ENCODE data around the gene CENPE.

The CENPE gene

DNA sequence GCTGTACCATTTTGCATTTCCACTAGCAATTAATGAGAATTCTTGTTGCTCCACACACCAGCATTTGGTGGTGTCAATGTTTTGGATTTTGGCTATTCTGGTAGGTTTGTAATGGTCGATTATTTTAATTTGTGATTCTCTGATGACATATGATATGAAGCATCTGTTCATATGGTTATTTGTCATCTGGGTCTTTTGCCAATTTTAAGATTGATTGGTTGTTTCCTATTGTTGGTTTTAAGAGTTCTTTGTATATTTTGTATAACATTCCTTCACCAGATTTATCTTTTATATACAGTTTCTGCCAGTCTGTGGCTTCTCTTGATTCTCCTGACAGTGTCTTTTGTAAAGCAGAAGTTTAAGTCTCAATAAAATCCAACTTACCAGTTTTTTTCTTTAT is 80.0 kb downstream of the CENPE start:
- no peak for DNase-seq

DNA sequence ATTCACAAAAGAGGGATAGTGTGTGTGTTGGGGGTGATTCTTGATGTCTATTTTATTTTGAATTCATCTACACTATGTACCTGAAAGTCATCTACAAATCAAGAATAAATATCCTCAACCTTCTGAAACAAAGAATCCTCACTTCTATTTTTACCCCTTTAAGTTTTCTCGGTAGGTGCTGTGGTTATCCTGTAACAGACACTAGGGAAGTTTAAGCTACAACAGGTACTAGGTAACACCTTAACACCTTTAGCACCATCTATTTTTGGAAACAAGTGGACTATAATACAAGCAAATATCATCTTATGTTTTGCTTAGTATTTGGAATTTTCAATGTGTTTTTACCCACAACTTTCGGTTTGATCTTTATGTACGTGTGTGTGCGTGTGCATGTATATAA is 86.5 kb downstream of the CENPE start:
- DNase-seq, result no peak

- no peak for DNase-seq
Measured at GRCh38 chr4:103108542-103108941, 89.6 kb downstream of the CENPE start.

GRCh38 chr4:103105558-103106356 is 92.4 kb downstream of the CENPE start:
- no peak for DNase-seq

GRCh38 chr4:103104886-103105285 is 93.3 kb downstream of the CENPE start:
- no peak for DNase-seq

DNA sequence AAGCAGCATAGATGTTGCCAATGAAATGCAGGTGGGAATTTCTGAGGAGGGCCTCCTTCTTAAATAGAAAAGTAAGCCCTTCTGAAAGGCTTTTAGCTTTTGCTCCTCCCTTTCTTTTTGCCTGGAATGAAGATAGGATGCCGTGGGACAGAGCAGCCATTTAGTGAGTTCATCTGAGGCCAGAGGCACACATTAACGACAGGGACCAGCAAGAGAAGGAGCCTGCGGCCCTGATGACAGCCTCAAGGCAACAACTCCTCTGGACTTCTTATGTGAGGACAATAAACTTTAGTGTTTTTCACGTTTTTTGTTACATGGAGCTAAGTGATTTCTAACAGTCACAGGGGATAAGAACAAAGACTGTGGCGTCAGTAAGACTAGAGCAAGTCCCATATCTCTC is 97.5 kb downstream of the CENPE start:
- DNase-seq, result no peak

DNA sequence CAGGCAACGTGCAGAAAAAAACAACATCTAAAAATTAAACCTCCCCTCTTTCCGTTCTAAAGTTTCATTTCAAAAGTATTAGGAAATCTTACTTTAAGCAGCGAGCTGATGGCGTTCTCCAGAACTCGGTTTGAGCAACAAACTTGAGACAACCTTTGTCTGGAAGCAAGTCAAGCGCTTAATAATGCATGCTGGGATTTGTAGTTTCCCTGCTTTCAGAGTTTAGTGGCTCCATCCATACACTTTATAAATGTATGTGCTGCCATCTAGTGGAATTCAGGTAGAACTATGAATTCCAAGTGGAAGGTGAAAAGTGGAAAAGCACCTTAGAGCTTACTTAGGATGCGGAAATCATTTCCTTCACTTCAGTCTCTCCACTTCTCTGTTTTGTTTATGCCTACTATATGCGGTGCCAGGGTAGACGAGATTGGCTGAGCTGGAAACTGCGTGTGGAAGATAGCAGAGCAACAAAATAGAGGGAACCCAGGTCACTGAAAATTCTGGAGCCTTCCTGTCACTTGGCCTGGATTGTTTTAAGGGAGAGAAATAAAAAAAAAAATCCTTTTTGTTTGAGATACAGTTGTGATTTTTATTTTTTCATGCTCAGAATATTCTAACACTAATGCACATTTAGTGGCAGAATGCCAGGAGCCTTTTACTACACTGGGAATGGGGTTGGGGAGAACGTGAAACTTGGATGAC is 98.3 kb downstream of the CENPE start, which contains the start of gene BDH2:
BDH2 (minus strand) TSS at position 144 of the 702 bp plus-strand sequence. CDS start 3,580 bp downstream, outside the sequence.
- DNase-seq, result peak; percentile 73

DNA sequence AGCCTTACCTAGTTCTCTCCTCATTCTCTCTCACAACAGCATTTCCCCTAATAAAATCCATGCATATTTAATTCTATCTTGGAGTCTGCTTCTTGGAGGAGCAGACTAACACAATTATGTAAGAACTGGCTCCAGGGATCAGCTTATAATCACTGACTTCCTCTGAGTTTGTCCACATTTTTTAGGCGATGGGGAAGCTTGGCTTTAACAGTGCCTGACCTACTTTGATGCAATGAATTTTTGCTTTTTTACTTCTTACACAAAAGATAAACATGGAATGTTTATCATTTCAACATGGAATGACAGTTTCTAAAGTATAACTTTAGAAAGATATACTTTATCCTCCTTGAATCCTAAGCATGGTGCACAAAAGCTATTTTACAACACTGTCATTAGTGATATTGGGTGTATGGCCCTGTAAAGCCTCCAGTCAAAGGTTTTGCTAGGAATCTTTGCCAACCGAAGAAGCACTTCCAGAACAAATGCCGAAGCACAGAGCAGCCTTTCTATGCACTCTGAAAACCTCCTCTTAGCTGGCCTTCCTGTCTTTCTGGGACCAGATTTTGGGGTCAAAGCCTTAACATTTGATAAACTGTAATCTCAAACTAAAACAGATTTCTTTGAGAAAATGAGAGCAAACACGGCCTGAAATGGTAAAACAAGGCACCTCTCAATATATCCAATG is 99.2 kb downstream of the CENPE start:
- no peak for DNase-seq

DNA sequence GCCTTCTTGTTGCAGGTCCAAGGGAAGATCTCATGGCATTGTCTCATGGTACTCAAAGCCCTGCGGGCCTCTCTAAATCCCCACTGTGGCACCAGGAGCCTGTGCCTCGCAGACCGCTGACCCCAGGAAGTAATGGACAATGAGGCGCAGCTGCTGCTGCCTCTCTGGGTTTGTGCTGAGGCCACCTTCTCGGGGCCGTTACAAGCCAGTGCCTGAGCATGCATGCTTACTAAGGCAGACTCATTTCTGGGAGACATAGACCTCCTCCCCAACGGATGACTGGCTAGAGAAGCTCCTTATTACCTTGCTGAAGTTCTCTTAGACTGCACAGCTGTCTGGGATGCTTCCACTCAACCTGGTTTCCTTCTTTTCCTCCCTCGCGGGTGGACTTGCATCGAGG is 99.8 kb downstream of the CENPE start:
- DNase-seq, result no peak

DNA sequence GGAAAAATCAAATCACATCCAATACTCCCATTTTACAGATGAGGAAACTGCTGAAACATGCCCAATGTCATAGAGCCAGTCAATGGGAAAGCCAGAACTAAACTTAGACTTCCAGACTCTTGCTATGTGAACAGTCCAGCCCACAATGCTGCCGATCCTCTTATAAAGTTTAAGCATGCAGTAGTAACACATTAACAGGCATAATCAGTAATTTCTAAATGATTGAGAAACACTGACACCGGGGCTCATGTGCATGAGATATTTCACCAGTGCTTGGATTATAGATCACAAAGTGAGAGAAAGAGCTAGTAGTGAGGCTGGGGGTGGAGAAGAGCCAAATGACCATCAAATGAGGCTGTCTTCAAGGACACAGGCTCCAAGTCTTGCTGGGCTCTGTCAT is 101.0 kb downstream of the CENPE start:
- DNase-seq, result no peak

DNA sequence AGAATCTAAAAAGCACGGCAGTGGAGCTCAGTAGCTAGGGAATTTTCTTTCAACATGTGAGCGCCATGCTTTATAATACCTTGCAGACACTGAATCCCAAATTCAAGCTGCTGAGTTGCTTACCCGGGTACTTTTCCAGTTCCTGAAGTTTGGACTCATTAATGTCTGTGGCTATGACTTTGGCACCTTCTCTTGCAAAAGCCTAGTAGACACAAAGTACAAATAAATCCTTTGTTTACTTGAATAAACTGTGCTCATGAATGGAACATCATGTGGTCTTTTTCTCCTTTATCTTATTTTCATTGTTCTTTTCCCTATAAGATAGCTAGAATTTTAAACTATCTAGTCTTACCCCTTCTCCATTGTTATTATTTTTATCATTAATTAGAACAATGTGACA is 103.1 kb downstream of the CENPE start:
- no peak for DNase-seq

- DNase-seq, result no peak
Measured at GRCh38 chr4:103092245-103092644, 105.9 kb downstream of the CENPE start.

DNA sequence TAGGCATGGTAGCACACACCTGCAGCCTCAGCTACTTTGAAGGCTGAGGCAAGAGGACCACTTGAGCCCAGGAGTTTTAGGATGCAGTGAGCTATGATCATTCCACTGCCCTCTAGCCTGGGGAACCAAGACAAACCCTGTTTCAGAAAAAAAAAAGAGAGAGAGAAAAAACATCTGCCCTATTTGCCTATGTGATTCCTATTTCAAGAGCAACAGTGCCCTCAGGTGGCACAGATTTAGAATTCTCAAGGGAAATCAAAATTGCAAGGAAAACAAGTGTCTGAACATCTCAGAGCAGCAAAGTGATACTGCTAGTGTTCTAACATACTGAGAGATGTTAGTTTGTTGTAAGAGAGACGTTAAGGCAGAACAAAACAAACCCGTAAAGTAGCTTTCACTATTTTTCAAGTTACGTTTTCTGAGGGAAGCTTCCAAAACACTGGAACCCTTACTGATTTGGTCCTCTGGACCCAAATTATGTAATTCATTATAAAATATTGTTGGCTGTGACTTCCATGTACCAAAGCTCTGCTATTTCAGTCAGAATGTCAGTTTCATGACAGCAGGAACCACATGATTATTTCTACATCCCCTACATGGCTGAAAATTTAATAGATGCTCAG is 106.4 kb downstream of the CENPE start:
- DNase-seq, result peak; percentile 11

DNA sequence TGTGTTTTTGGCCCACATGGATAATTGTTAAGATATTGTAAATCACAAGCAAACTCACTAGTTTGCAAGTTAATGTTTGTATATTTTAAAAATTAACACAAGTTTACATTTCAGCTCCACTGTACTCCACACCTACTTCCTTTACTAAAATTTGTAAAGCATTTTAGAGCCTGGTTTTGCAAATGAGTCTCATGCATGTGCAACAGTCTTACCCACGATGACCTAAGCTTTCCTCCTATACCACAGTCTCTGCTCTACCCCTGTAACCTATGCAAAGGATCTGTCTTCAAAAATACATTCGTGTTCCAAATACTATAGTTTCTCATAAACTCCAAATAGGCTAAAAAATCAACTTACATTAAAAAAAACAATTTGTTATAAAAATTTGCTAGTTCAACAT is 108.7 kb downstream of the CENPE start:
- DNase-seq, result no peak

DNA sequence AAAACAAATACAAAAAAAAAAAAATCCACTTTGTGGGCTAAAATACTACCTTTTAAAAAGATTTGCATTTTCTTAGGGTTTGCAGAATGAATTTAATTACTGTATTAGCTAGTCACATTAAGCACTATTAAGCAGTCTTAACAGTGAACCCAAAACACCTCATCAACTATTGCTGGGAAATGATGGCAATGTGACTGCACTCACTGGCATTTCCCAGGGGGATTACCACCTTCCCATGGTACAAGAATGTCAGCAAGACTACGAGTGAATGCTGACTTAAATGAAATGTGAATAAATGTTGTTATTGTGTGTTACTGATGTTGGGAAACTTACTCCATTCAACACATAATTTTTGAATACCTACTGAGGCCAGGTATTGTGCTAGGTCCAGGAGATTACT is 111.6 kb downstream of the CENPE start:
- no peak for DNase-seq

DNA sequence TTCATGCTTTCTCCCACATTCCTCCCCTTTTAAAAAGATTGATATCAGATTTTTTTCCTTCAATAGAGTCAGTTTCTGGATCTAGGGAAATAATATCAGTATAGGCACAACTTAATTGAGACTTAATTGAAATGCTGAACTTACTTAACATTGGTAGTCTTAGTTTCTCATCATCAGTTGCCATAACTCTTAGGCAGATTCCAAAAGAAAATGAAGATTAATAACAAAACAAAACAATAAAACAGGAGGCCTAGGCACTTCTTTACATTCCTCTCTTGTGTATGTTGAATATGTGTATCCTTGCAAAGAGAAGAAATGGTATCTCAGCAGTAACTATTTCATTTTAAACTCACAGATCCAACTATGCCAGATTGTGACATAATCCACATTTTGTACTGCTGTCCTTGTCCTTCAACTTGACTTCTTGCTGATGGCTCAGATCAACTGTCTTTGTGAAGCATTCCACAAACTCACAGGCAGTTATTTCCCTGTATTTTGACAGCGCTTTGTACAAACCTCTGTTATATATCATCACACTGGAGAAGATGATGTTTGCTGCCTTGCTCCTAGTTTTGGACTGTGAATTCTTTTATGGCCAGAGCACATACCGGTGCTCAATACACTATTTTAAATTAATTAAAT is 112.5 kb downstream of the CENPE start:
- no peak for DNase-seq

GRCh38 chr4:103079621-103080020 is 118.5 kb downstream of the CENPE start:
- no peak for DNase-seq

GRCh38 chr4:103076747-103077347 is 121.3 kb downstream of the CENPE start, which contains the start of gene SLC9B2:
Gene SLC9B2 (minus strand): TSS chr4:103076761. CDS start chr4:103067550, 9,211 bp downstream.
- no peak for DNase-seq

GRCh38 chr4:103075894-103076746 is 122.0 kb downstream of the CENPE start:
- no peak for DNase-seq

DNA sequence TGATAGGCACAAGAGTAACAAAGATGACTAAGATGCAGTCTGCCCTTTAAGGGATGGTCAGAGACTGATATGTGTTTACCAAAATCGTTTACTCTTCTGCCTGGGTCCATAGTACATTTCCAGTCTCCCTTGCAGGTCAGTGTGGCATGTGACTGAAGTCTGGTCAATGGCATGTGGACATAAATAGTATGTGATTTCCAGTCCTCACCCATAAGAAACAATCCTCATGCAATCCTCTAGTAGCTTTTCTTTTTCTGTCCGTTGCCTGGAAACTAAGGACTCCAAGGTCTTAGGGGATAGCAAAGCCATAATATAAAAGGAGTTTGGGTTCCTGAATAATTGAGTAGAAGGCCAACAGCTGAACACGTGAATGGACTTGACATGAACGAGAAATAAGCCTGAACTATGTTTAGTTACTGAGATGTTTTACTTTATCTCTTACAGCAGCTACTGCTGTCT is 122.7 kb downstream of the CENPE start:
- DNase-seq, result peak; percentile 13
